Glutamatergic neuron (in vitro differentiated cells): Measurements from ENCODE around the gene C16orf78. TPM values are rescaled to one million over a fixed set of nuclear protein-coding genes. Genes with fewer than 3 reads are reported as not detected.
A peak's percentile ranks its signal among the peaks of the same experiment; 100 is the strongest.

Experiments used
- DNase-seq: peaks from one replicate; pipeline ENCODE4 v3.0.0; 2022
- H3K27ac Mint-ChIP-seq: one replicate; pipeline ENCODE4 v1.8.0; 2020; ENCODE audit warnings: mild to moderate bottlenecking, mixed read lengths, inconsistent platforms; ENCODE audit not compliant: unreplicated experiment
- H3K27me3 Mint-ChIP-seq: one replicate; pipeline ENCODE4 v1.8.0; 2020; ENCODE audit warnings: mild to moderate bottlenecking, moderate library complexity, mixed read lengths, inconsistent platforms; ENCODE audit not compliant: unreplicated experiment
- H3K36me3 Mint-ChIP-seq: one replicate; pipeline ENCODE4 v1.8.0; 2020; ENCODE audit warnings: mild to moderate bottlenecking, mixed read lengths, inconsistent platforms; ENCODE audit not compliant: unreplicated experiment
- H3K4me1 Mint-ChIP-seq: one replicate; pipeline ENCODE4 v1.8.0; 2020; ENCODE audit warnings: mild to moderate bottlenecking, low read depth, mixed read lengths, inconsistent platforms; ENCODE audit not compliant: unreplicated experiment
- H3K4me3 Mint-ChIP-seq: one replicate; pipeline ENCODE4 v1.8.0; 2020; ENCODE audit warnings: mild to moderate bottlenecking, mixed read lengths, inconsistent platforms; ENCODE audit not compliant: unreplicated experiment
- H3K9me3 Mint-ChIP-seq: one replicate; pipeline ENCODE4 v1.8.0; 2020; ENCODE audit warnings: mild to moderate bottlenecking, moderate library complexity, mixed read lengths, inconsistent platforms; ENCODE audit not compliant: unreplicated experiment
- CTCF ChIP-seq: fragments of 200-600 bp; sonication (generic); IDR thresholded peaks from one replicate; pipeline ENCODE4 v1.5.0; 2021; ENCODE audit not compliant: partially characterized antibody, unreplicated experiment
- total RNA-seq: library from RNA; stranded (reverse); fragmentation: NEBNext Ultra II Directional; extraction: Animal tissue kit (Norgen Biotek cat#: 25700); gene quantifications from one replicate; pipeline ENCODE4 v1.2.1, GENCODE V29; 2021; ENCODE audit not compliant: unreplicated experiment

Gene C16orf78
- total RNA-seq, 1 donor from 2014 or later = not detected

- peaks cover 8% of the 10 kb centered on the region for H3K27me3 Mint-ChIP-seq
- H3K4me3 Mint-ChIP-seq = no peak overlapping the region
- peaks cover 4% of the 10 kb centered on the region for H3K9me3 Mint-ChIP-seq
- peaks cover 24% of the 10 kb centered on the region for H3K4me1 Mint-ChIP-seq
- H3K27ac Mint-ChIP-seq = no peak overlapping the region
- no peak for TF ChIP-seq CTCF
- no peaks in the 10 kb centered on the region for H3K36me3 Mint-ChIP-seq
- peak; percentile 1 for DNase-seq
These were observed 63.7 kb downstream of the C16orf78 start for GRCh38 chr16:49437344-49437743.

DNA sequence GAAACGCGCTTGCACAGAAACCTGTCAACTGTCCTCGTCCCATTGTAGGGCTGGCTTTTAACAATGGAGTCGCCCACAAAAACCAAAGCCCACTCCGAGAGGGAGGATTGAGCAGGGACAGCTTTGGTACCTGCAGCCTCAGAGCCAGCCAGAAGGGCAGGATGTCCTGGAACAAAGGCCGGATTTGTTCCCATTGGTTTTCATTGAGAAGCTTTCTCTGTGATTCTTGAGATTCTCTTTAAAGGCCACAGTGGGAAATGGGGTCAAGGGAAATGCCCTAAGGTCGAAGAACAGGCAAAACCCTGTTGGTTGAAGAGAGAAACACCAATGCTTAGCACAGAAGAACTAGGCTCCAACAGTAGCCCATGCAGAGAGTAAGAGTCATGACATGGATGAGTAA, 65.4 kb downstream of the C16orf78 start:
- peak; percentile 5 for DNase-seq
- Mint-ChIP-seq H3K9me3 (peaks cover 2% of the 10 kb centered on the region), H3K4me3 (no peak overlapping the region), H3K36me3 (no peaks in the 10 kb centered on the region), H3K4me1 (peaks cover 24% of the 10 kb centered on the region), H3K27ac (no peak overlapping the region), H3K27me3 (peaks cover 8% of the 10 kb centered on the region)
- no peak for TF ChIP-seq CTCF

DNA sequence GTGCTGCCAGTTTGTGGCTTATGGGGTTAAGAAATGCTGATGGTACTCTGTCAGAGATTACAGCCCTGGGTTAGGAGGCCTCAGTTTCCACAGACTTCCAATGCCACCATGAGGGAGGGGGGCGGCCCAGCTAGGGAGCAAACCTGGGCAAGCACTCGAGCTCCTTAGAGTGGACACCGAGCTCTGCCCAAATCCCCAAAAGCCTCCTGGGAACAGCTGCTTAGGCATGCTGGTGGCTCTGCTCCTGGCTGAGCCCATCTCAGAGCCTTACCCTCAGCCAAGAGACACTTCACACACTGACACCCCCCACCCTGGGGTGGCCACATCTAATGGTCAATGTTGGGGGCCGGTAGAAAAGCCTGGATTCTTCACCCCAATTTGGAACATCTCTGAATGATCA, 66.1 kb downstream of the C16orf78 start:
- H3K4me1 Mint-ChIP-seq = peaks cover 24% of the 10 kb centered on the region
- no peaks in the 10 kb centered on the region for H3K36me3 Mint-ChIP-seq
- TF ChIP-seq CTCF = no peak
- H3K9me3 Mint-ChIP-seq = peaks cover 2% of the 10 kb centered on the region
- H3K27ac Mint-ChIP-seq = no peak overlapping the region
- H3K27me3 Mint-ChIP-seq = peaks cover 5% of the 10 kb centered on the region
- DNase-seq = no peak
- H3K4me3 Mint-ChIP-seq = no peak overlapping the region

DNA sequence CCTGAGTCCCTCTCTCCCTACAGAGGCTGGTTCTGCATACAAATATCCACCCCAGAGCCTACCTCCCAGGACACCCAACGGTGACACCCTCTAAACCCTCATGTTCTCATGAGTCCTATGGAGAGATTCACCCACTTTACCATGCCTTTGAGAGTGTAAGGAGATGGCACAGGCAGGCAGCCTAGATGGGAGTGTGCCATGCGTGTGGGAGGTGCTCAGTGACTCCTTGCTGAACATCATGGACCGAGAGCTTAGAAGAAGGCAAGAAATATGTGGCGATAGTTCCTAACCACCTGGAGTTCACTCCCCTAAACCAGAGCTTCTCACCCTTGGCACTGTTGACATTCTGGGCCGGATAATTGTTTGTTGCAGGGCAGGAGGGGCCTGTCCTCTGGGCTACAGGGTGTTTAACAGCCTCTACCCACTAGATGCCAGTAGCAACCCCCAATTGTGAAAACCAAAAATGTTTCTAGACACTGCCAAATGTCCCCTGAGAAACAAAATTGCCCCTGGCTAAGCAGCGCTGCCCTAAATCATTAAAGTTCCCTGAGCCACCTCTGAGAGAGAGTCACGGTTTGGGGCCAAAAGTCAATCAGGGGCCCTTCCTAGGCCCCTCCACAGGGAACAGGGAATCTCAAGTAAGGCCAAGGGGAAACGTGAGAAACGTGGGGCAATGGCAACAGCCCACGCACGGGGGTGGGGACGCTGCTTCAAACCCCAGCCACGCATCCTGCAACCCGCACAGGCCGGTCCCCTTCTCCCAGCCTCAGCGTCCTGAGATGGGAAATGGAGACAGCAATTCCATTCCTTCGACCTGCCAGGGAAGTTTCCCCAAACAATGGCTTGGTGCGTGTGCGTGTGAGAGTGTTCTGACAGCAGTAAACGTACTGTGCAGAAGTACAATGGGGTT, 66.8 kb downstream of the C16orf78 start:
- Mint-ChIP-seq H3K9me3 (peaks cover 2% of the 10 kb centered on the region), H3K4me1 (peaks cover 24% of the 10 kb centered on the region), H3K27ac (peak overlapping the region; percentile 34), H3K4me3 (no peak overlapping the region), H3K27me3 (peaks cover 5% of the 10 kb centered on the region), H3K36me3 (no peaks in the 10 kb centered on the region)
- DNase-seq = peak; percentile 13
- no peak for TF ChIP-seq CTCF

GRCh38 chr16:49441366-49441780, 67.8 kb downstream of the C16orf78 start:
- TF ChIP-seq CTCF = no peak
- peaks cover 5% of the 10 kb centered on the region for H3K27me3 Mint-ChIP-seq
- H3K9me3 Mint-ChIP-seq = peaks cover 2% of the 10 kb centered on the region
- DNase-seq = peak; percentile 30
- H3K4me3 Mint-ChIP-seq = no peak overlapping the region
- H3K27ac Mint-ChIP-seq = no peak overlapping the region
- no peaks in the 10 kb centered on the region for H3K36me3 Mint-ChIP-seq
- peaks cover 17% of the 10 kb centered on the region for H3K4me1 Mint-ChIP-seq
